Stimulated activated CD8-positive, alpha-beta memory T cell treated with anti-CD3 and anti-CD28 coated beads, Interleukin-4, amount 100 ng/mL, for 4 hours (primary cell): Measurements from ENCODE around the gene MAN2B1.
"Not testable (repeated sequence)": the region's sequence is repeated elsewhere in the genome, so short reads cannot be mapped to it uniquely, and the experiment has no call there.

Experiments used
- DNase-seq, 2 donors: peaks; one replicate each; pipeline ENCODE4 v3.0.0-alpha.2; 2020; ENCODE audit warnings: low read depth in 2 of 2, low spot score in 1 of 2

The MAN2B1 gene

GRCh38 chr19:12689581-12690216, 23.2 kb upstream of the MAN2B1 start:
- no peak for DNase-seq

GRCh38 chr19:12689012-12689411, 22.5 kb upstream of the MAN2B1 start:
- no peak for DNase-seq

GRCh38 chr19:12687496-12688196, 21.1 kb upstream of the MAN2B1 start, which contains the start of gene GNG14:
GNG14 (plus strand) TSS chr19:12687998; CDS start chr19:12688049, 51 bp downstream.
- no peak for DNase-seq

GRCh38 chr19:12685831-12686230, 19.3 kb upstream of the MAN2B1 start:
- no peak for DNase-seq

- DNase-seq, result peak; percentile 81
Observed at GRCh38 chr19:12681074-12681987, 14.8 kb upstream of the MAN2B1 start, which contains the start of gene DHPS. DHPS (minus strand) TSS chr19:12681880; CDS start chr19:12681766, 114 bp downstream.

GRCh38 chr19:12680034-12680433, 13.5 kb upstream of the MAN2B1 start:
- DNase-seq, result no peak

GRCh38 chr19:12678039-12678438, 11.5 kb upstream of the MAN2B1 start:
- DNase-seq, result not testable (repeated sequence)

- DNase-seq, result no peak
Observed at GRCh38 chr19:12676928-12677327, 10.4 kb upstream of the MAN2B1 start.

GRCh38 chr19:12676384-12676792, 9.8 kb upstream of the MAN2B1 start:
- DNase-seq, result peak; percentile 61 to 84

GRCh38 chr19:12675940-12676339, 9.4 kb upstream of the MAN2B1 start:
- no peak for DNase-seq

GRCh38 chr19:12675399-12675798, 8.9 kb upstream of the MAN2B1 start:
- DNase-seq, result no peak

- no peak for DNase-seq
Observed at GRCh38 chr19:12672744-12673143, 6.2 kb upstream of the MAN2B1 start.

GRCh38 chr19:12670159-12670928, 3.8 kb upstream of the MAN2B1 start:
- DNase-seq, result no peak

- peak; percentile 47 to 55 for DNase-seq
Observed at GRCh38 chr19:12669270-12670158, 3.0 kb upstream of the MAN2B1 start.

- DNase-seq, result peak; percentile 37 to 42
Observed at GRCh38 chr19:12668932-12669269, 2.4 kb upstream of the MAN2B1 start.

- DNase-seq, result no peak
Observed at GRCh38 chr19:12668346-12668745, 1.8 kb upstream of the MAN2B1 start.

GRCh38 chr19:12667731-12668302, 1.3 kb upstream of the MAN2B1 start:
- DNase-seq, result no peak

GRCh38 chr19:12665671-12666264, 774 bp downstream of the MAN2B1 start:
- no peak for DNase-seq

- no peak for DNase-seq
Observed at GRCh38 chr19:12665281-12665573, 1.3 kb downstream of the MAN2B1 start.
